ENCODE results near the gene CHRM1. TPM values are rescaled to one million over a fixed set of nuclear protein-coding genes. Genes with fewer than 3 reads are reported as not detected.

CHRM1 gene
- total and polyA plus RNA-seq, 9 donors: 0.04 to 0.87 (median 0.15) TPM; not detected in 3

DNA sequence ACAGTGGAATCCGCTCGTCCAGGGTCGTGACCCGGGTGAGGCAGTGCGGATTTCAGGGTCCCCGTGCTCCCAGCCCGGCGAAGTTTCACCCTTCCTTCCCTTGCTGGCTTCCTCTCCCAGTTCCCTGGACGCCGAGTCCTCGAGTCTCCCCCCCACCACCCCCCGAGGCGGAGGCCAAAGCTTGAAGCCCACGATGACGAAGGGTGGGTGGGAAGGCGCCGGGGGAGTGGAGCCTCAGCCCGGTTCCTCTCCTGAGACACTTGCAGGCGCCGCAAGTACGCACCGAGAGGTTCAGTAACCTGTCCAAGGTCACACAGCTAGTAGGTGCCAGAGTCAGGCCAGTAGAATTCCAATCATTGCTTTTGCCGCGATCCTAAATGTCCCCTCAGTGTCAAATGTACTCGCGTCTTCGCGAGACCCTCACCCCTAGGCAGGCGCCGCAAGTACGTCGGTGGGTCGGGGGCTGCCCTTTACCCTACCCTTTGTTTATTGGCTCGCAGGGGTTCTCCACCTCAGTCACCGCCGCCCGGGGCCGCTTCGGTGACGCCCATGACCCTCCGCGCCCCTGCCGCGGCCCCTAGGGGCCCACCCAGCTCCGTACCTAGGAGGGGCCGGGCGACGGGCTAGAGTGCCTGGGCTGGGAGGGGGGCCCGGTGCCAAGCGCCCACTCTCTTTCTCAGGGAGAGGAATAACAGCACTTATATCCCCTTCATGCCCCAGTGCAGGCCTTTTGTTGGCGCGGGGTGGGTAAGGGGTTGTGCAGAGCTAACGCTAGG, 5.7 kb upstream of the CHRM1 start:
- H3K36me3 ChIP-seq (ENCODE audit: control insufficient read depth, insufficient read depth, low read length): no peaks in the 10 kb centered on the region
- peaks cover 70% of the 10 kb centered on the region for H3K27me3 ChIP-seq (ENCODE audit: control insufficient read depth, insufficient read depth, low read length)
- H3K27ac ChIP-seq (ENCODE audit: low read length): no peak overlapping the region
- no peak for DNase-seq
- H3K4me3 ChIP-seq (ENCODE audit: low read length): no peak overlapping the region
- peaks cover 68% of the 10 kb centered on the region for H3K4me1 ChIP-seq (ENCODE audit: control insufficient read depth, insufficient read depth, low read length)
- H3K9me3 ChIP-seq (replicated peaks; ENCODE audit: control insufficient read depth, low read depth, low read length): no peaks in the 10 kb centered on the region
- WGBS (ENCODE audit: insufficient coverage): 10% methylated on average over 36 of the region's 53 CpGs

DNA sequence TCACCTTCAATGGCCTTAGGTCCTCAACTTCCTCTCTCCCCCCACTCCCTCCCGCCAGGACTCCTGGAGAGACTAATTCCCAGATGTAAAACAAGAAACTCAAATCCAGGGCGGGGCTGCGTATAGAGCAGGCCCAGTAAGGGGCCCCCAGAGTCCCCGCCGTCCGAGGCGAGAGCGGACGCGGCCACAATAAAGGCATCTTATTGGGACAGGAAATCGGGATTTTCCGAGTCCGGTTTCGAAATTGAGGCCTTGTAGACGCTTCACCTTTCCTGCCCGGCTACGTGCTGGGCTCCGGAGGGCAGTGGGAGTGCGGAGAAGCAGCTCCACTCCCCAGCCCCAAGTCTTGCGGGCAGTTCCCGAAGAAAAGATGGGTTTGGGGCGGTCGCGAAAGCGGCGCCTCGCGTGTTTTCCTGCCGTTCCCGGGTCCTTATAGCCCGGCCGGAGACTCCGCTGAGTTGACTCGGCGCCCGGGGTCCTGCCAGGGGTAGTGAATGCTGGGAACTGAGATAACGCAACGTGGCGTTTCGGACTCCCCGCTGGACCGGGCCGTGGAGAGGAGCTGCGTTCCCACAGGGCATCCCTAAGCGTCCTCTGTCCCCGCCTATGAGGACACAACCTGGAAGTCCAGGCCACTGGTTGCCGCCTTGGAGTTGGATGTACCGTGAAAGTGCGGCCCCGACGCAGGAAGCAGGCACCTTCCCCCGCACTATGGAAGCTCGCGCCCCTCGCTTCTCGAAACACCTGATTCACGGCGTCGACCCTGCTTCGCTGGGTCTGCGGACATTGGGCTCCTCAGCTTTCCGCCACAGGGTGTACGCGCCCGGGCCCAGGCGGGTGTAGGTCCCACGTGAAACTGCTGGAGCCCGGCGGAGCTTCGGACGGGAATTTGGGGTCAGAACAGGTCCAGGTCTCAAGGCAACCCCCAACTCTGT, 4.8 kb upstream of the CHRM1 start:
- Histone ChIP-seq H3K4me3 (ENCODE audit: low read length) (peak overlapping the region; percentile 31), H3K4me1 (ENCODE audit: control insufficient read depth, insufficient read depth, low read length) (peaks cover 68% of the 10 kb centered on the region), H3K27me3 (ENCODE audit: control insufficient read depth, insufficient read depth, low read length) (peaks cover 78% of the 10 kb centered on the region), H3K27ac (ENCODE audit: low read length) (no peak overlapping the region), H3K36me3 (ENCODE audit: control insufficient read depth, insufficient read depth, low read length) (no peaks in the 10 kb centered on the region), H3K9me3 (replicated peaks; ENCODE audit: control insufficient read depth, low read depth, low read length) (no peaks in the 10 kb centered on the region)
- DNase-seq: no peak
- 4% methylated on average over 71 of the region's 71 CpGs for WGBS (ENCODE audit: insufficient coverage)

DNA sequence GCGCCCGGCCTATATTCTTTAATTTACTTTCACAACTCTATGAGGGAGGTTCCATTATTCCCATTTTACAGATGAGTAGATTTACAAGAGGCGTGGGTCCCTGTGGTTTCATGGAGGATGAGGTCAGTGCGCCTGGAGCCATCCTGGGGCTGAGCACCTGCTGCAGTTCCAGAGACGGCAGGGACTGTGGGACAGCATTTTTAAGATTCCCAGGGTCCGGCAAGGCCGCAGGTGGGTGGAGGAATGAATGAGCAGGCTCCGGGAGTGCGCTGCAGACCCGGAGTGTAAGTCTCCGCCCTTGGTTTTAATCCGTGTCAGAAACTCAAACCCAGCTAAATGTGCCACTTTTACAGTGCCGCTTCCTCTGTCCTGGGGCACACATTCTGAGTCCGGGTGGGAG, 4.1 kb upstream of the CHRM1 start:
- H3K4me1 ChIP-seq (ENCODE audit: control insufficient read depth, insufficient read depth, low read length): peaks cover 61% of the 10 kb centered on the region
- peaks cover 85% of the 10 kb centered on the region for H3K27me3 ChIP-seq (ENCODE audit: control insufficient read depth, insufficient read depth, low read length)
- H3K36me3 ChIP-seq (ENCODE audit: control insufficient read depth, insufficient read depth, low read length): no peaks in the 10 kb centered on the region
- H3K9me3 ChIP-seq (replicated peaks; ENCODE audit: control insufficient read depth, low read depth, low read length): no peaks in the 10 kb centered on the region
- H3K27ac ChIP-seq (ENCODE audit: low read length): no peak overlapping the region
- no peak overlapping the region for H3K4me3 ChIP-seq (ENCODE audit: low read length)
- DNase-seq: no peak
- WGBS (ENCODE audit: insufficient coverage): 17% methylated on average over 11 of the region's 14 CpGs

DNA sequence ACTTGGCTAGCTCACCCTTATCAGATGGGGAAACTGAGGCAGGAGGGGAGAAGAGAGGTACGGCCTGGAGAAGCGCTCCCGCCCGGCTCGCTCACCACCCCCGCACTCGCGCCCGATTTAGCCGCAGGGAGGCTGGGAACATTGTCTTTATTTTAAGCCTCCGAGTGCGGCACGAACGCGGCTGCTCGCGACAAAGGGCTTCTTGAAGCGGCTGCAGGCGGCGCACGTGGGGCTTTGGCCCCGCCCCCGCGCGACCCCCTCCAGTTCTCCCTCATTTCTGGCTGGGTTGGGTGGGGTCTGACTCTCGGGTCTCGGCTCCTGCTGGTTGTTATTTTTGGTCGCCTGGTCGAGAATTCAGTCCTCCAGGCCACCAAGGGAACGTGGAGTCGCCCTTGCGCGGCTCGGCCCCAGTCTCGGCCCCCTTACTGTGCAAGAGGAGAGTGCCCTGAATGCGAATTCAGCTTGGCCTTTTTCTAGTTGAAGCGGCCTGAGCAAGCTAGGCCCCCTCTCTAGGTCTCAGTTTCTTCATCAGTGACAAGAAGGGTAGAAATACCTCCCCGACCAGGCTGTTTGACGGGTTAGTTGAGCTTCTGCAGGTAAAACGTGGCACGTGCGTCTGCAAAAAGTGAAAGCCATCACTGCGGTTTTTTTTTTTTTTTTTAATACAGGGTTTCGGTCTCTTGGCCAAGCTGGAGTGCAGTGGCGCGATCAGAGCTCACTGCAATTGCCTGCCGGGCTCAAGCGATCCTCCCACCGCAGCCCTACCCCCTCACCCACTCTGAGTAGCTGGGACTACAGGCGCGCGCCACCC, 2.6 kb upstream of the CHRM1 start:
- no peak for DNase-seq
- no peaks in the 10 kb centered on the region for H3K36me3 ChIP-seq (ENCODE audit: control insufficient read depth, insufficient read depth, low read length)
- H3K9me3 ChIP-seq (replicated peaks; ENCODE audit: control insufficient read depth, low read depth, low read length): no peaks in the 10 kb centered on the region
- peak overlapping the region; percentile 19 for H3K4me3 ChIP-seq (ENCODE audit: low read length)
- 3% methylated on average over 38 of the region's 52 CpGs for WGBS (ENCODE audit: insufficient coverage)
- H3K27ac ChIP-seq (ENCODE audit: low read length): no peak overlapping the region
- peaks cover 87% of the 10 kb centered on the region for H3K27me3 ChIP-seq (ENCODE audit: control insufficient read depth, insufficient read depth, low read length)
- peaks cover 48% of the 10 kb centered on the region for H3K4me1 ChIP-seq (ENCODE audit: control insufficient read depth, insufficient read depth, low read length)

DNA sequence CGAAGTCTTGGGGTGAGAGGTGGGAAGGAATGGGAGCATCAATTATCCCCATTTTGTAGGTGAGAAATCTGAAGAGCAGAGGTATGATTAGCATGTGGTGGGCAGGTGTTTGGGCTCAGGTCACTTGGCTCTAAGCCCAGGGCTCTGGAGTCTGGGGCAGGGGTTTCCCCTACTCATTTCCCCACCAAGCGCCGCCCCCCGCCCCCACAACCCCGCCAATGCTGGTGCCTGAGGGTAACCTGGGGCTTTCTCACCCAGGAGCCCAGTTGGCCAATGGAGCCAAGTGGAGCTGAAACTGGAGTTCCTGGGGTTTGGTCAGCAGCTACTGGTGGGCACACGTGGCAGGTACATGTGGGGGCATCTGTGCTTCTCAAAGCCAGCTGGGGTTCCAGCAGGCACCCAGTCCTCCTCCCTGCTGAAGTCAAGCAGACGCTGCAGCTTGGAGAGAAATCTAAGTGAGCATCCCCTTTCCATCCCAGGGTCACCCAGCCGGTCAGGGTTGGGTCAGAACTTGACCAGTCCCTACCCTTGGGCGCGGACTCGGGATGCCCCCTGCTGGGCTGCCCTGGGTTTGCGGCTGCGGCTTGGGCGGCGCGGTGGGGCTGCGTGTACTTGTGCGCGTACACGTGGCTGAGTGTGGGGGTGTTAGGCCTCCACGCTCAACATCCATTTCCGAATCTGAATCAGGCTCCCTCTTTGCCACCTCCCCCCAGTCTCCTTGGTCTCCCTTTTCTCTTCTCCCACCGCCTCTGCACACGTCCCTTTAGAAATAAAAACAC, 1.7 kb upstream of the CHRM1 start:
- no peak for DNase-seq
- H3K27ac ChIP-seq (ENCODE audit: low read length): no peak overlapping the region
- peaks cover 82% of the 10 kb centered on the region for H3K27me3 ChIP-seq (ENCODE audit: control insufficient read depth, insufficient read depth, low read length)
- no peaks in the 10 kb centered on the region for H3K9me3 ChIP-seq (replicated peaks; ENCODE audit: control insufficient read depth, low read depth, low read length)
- no peak overlapping the region for H3K4me3 ChIP-seq (ENCODE audit: low read length)
- peaks cover 41% of the 10 kb centered on the region for H3K4me1 ChIP-seq (ENCODE audit: control insufficient read depth, insufficient read depth, low read length)
- no peaks in the 10 kb centered on the region for H3K36me3 ChIP-seq (ENCODE audit: control insufficient read depth, insufficient read depth, low read length)
- 33% methylated on average over 20 of the region's 24 CpGs for WGBS (ENCODE audit: insufficient coverage)

DNA sequence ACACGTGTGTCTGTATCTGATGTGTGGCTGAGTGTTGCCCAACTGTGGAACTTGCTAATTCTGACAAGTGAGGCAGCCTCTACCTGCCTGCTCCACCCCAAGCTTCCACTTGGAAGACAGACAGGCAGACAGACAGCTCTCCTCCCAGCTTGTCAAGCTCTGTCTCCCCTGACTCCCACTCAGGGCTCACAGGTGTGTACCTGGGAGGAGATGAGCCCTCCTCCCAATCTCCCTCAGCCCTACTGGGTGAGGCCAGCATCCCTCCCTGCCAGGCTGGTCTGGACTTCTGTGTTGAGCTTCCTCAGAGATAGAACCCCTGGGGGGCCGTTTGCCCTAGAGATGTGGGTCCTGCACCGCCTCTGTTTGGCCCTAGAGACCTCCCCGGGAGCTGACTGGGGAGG, 1.0 kb upstream of the CHRM1 start:
- H3K36me3 ChIP-seq (ENCODE audit: control insufficient read depth, insufficient read depth, low read length): no peaks in the 10 kb centered on the region
- H3K4me3 ChIP-seq (ENCODE audit: low read length): no peak overlapping the region
- no peak overlapping the region for H3K27ac ChIP-seq (ENCODE audit: low read length)
- 73% methylated on average over 2 of the region's 4 CpGs for WGBS (ENCODE audit: insufficient coverage)
- peaks cover 37% of the 10 kb centered on the region for H3K4me1 ChIP-seq (ENCODE audit: control insufficient read depth, insufficient read depth, low read length)
- H3K9me3 ChIP-seq (replicated peaks; ENCODE audit: control insufficient read depth, low read depth, low read length): no peaks in the 10 kb centered on the region
- DNase-seq: no peak
- peaks cover 79% of the 10 kb centered on the region for H3K27me3 ChIP-seq (ENCODE audit: control insufficient read depth, insufficient read depth, low read length)

DNA sequence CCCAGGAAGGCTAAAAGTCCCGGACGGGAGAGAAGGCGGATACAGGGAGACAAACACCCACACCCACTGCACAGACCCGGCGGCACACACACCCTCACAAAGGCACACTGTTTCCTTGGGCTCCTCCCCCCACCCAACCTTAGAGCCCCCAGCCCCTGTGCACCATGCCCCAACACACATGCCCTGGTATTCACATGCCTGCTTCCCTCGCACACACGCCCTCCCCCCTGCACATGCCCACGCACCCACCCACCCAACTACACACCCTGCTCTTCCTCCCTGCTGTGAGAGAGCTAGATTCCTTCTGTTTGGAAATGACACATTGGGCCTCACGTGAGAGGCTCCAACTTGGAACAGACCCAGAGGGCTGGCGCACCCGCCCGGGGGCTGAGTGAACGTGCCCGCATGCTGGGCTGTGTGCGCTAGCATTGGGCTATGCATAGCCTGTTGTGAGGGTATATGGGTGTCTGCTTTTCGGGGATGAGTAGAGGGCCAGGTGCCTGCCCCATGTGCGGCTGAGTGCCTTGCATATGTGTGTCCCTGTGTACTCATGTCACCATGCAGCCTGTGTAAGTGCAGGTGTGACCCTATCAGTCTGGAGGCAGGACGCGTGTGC, 518 bp upstream of the CHRM1 start:
- no peak overlapping the region for H3K4me3 ChIP-seq (ENCODE audit: low read length)
- H3K9me3 ChIP-seq (replicated peaks; ENCODE audit: control insufficient read depth, low read depth, low read length): no peaks in the 10 kb centered on the region
- no peak for DNase-seq
- H3K27me3 ChIP-seq (ENCODE audit: control insufficient read depth, insufficient read depth, low read length): peaks cover 76% of the 10 kb centered on the region
- no peaks in the 10 kb centered on the region for H3K36me3 ChIP-seq (ENCODE audit: control insufficient read depth, insufficient read depth, low read length)
- WGBS (ENCODE audit: insufficient coverage): 39% methylated on average over 19 of the region's 19 CpGs
- no peak overlapping the region for H3K27ac ChIP-seq (ENCODE audit: low read length)
- H3K4me1 ChIP-seq (ENCODE audit: control insufficient read depth, insufficient read depth, low read length): peaks cover 36% of the 10 kb centered on the region

DNA sequence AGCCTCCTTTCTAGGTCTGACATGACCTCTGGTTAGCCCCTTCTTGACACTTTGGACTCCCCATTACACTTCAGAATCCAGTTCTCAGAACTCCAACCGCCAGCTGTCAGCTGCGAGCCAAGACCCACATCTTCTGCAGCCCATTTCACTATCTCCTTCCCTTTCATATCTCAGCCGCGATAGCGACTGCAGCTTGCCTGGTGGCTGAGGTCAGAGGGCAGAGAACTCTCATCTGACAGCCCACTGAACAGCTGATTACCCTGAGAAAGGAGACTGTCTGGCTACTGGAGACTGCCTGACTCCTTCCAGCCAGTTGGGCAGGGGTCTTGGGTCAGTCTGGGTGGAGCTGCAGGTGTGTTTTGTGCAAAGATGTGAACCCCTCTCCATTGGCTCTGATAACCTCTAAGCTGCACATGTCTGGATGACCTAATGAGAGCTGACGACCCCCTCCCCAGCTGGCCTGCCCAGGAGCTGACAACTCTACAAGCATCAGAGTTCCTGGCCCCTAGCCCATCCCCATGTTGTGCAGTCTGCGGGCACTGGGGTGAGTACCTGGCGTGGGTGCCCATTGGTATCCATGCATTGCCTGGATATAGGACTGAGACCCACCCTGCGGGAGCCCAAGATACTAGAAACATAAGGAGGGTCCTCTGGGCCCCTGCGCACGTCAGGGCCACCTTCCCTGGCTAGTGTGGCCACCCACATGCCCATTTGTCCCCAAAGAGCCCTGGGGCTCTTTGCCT, 1.1 kb downstream of the CHRM1 start:
- Histone ChIP-seq H3K4me1 (ENCODE audit: control insufficient read depth, insufficient read depth, low read length) (peaks cover 20% of the 10 kb centered on the region), H3K27ac (ENCODE audit: low read length) (no peak overlapping the region), H3K9me3 (replicated peaks; ENCODE audit: control insufficient read depth, low read depth, low read length) (no peaks in the 10 kb centered on the region), H3K36me3 (ENCODE audit: control insufficient read depth, insufficient read depth, low read length) (no peaks in the 10 kb centered on the region), H3K4me3 (ENCODE audit: low read length) (no peak overlapping the region), H3K27me3 (ENCODE audit: control insufficient read depth, insufficient read depth, low read length) (peaks cover 60% of the 10 kb centered on the region)
- WGBS (ENCODE audit: insufficient coverage): 87% methylated on average over 7 of the region's 11 CpGs
- no peak for DNase-seq

DNA sequence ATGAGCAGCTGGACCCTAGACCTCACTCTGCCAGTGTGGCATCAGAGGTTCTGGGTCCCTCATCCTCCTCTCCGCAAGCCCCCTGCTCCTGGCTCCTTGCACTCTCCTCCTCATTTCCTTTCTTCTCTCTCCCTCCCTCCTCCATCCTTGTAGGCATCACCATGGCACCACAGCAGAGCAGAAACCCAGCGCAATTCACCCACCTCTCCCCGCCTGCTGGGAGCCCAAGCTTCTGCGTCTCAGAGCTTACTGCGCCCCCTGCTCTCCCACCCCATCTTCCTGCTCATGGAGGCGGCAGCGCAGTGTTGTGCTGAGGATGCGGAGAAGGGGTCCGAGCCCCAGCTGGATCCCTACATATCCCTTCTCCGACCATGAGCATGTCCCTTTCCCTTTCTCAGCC, 1.7 kb downstream of the CHRM1 start:
- H3K36me3 ChIP-seq (ENCODE audit: control insufficient read depth, insufficient read depth, low read length): no peaks in the 10 kb centered on the region
- peaks cover 20% of the 10 kb centered on the region for H3K4me1 ChIP-seq (ENCODE audit: control insufficient read depth, insufficient read depth, low read length)
- peaks cover 54% of the 10 kb centered on the region for H3K27me3 ChIP-seq (ENCODE audit: control insufficient read depth, insufficient read depth, low read length)
- H3K4me3 ChIP-seq (ENCODE audit: low read length): no peak overlapping the region
- H3K27ac ChIP-seq (ENCODE audit: low read length): no peak overlapping the region
- WGBS (ENCODE audit: insufficient coverage): 90% methylated on average over 9 of the region's 10 CpGs
- H3K9me3 ChIP-seq (replicated peaks; ENCODE audit: control insufficient read depth, low read depth, low read length): no peaks in the 10 kb centered on the region
- DNase-seq: no peak
